GM06990 (cell line): ENCODE data around the gene IFRD2.

Experiments used
- DNase-seq: peaks from one replicate; pipeline ENCODE4 v3.0.0-alpha.2; 2011; ENCODE audit not compliant: insufficient read length; ENCODE audit errors: extremely low read depth
- H3K27me3 ChIP-seq: replicated peaks from 2 replicates; pipeline ENCODE4 v1.6.0; 2011; ENCODE audit warnings: low read length; ENCODE audit not compliant: control insufficient read depth, insufficient read depth
- H3K36me3 ChIP-seq: 2 replicates; pipeline ENCODE4 v1.5.1; 2011; ENCODE audit warnings: low read length; ENCODE audit not compliant: control insufficient read depth, insufficient read depth
- H3K4me3 ChIP-seq: replicated peaks from 2 replicates; pipeline ENCODE4 v1.5.1; 2011; ENCODE audit warnings: low read depth, mild to moderate bottlenecking, control low read depth, low read length
- CTCF ChIP-seq: IDR thresholded peaks from 2 replicates; pipeline ENCODE4 v1.5.1; 2011; ENCODE audit warnings: low read length, control low read depth, mild to moderate bottlenecking, inconsistent platforms; ENCODE audit not compliant: insufficient read depth, poor library complexity, severe bottlenecking

Gene IFRD2

GRCh38 chr3:50297384-50297775 lies 5.2 kb upstream of the IFRD2 start:
- no peak for TF ChIP-seq CTCF
- no peaks in the 10 kb centered on the region for H3K27me3 ChIP-seq
- no peak overlapping the region for H3K4me3 ChIP-seq
- H3K36me3 ChIP-seq, result no peaks in the 10 kb centered on the region
- no peak for DNase-seq

DNA sequence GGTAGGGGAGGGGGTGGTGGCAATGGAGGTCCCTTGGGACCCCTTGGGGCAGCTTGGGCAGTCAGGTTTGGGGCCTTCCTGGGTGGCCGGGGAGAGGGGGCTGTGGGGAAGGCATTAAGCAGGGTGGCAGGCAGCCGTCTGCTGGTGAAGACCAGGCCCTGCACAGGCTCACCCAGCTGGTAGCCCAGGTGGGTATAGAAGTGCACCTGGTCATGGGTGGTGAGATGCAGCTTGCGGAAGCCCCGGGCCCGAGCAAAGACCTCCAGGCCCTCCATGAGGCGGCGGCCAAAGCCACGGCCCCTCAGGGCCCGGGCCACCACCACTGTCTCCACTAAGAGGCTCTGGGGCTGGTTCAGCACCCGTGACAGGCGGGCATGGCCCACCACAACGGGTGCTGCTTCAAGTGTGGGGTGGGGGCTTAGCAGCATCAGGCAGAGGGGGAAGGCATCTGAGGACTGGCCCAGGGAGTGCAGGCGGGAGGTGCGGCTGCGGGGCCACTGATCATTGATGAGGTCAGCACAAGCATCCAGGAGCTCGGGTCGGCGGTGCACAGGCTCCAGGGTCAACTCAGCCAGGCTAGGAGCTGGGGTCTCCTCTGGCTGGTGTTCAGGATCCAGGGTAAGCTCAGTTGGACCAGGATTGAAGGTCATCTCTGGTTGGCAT lies 4.6 kb upstream of the IFRD2 start:
- Histone ChIP-seq H3K36me3 (no peaks in the 10 kb centered on the region), H3K27me3 (no peaks in the 10 kb centered on the region), H3K4me3 (no peak overlapping the region)
- no peak for TF ChIP-seq CTCF
- DNase-seq, result no peak

GRCh38 chr3:50295553-50296431 lies 3.6 kb upstream of the IFRD2 start:
- no peaks in the 10 kb centered on the region for H3K36me3 ChIP-seq
- H3K27me3 ChIP-seq, result no peaks in the 10 kb centered on the region
- no peak for TF ChIP-seq CTCF
- no peak overlapping the region for H3K4me3 ChIP-seq
- no peak for DNase-seq

DNA sequence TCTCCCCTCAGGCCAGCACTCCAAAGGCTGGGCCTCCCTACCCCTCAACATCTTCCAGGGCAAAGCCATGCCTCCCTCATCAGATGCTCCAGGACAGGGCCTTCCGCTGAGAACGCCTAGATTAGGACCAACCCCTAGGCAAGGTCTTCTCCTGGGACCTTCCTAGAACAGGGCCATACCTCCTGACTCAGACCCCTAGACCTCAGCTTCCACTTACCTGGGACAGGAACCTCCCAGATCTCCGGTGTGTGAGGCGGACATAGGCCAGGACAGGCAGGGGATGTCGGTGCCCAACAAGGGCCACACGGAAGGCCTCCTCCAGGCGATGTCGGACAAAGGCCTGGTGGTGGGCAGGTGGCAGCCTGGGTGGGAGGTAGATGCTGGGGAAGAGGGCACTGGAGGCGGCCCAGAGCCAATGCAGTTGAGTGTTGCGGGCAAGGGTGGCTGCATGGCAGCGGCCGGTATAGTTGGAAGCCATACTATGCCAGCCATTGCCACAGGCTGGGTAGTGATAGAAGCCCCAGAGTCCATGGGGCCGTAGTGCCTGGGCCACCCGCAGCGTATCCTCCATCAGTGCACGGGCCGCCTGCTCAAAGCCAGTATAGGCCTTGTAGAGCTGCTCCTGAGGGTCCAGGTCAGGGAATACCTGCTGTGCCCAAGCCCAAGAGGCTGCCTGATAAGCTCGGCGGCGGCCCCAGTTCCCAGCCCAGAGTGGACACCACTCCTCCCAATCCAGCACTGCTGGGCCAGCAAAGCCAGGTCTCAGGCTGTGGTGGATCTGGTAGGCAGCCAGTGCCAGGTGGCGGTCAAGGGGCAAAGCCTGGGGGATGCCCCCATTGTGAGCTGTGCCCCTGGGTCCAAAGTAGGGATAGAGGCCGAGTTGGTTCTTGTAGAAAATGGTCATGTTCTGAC lies 2.5 kb upstream of the IFRD2 start:
- no peak for TF ChIP-seq CTCF
- DNase-seq, result no peak
- Histone ChIP-seq H3K4me3 (no peak overlapping the region), H3K36me3 (peaks cover 6% of the 10 kb centered on the region), H3K27me3 (no peaks in the 10 kb centered on the region)

DNA sequence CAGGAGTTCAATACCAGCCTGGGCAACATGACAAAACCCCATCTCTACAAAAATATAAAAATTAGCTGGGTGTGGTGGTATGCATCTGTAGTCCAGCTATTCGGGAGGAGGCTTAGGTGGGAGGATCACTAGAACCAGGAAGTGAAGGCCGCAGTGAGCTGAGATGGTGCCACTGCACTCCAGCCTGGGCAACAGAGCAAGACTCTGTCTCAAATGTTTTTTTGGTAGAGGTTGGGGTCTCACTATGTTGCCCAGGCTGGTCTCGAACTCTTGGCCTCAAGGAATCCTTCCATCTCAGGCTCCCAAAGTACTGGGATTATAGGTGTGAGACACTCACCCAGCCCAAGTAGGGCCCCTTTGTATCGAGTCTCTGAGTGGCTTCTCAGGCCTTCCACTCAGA lies 1.9 kb upstream of the IFRD2 start:
- no peak for TF ChIP-seq CTCF
- peaks cover 12% of the 10 kb centered on the region for H3K36me3 ChIP-seq
- no peak for DNase-seq
- H3K4me3 ChIP-seq, result no peak overlapping the region
- no peaks in the 10 kb centered on the region for H3K27me3 ChIP-seq
